ENCODE measurements around the gene TRPV3.

TRPV3 gene

GRCh38 chr17:3542410-3543088 is 15.1 kb downstream of the TRPV3 start:
- Histone ChIP-seq H3K4me3 (ENCODE audit: low read depth, low read length) (no peak overlapping the region), H3K4ac (ENCODE audit: low read depth, low read length) (no peak overlapping the region), H4K12ac (ENCODE audit: low read depth, low read length) (no peak overlapping the region), H3K23ac (ENCODE audit: low read length) (no peak overlapping the region), H3K36me3 (ENCODE audit: control insufficient read depth in 1 of 2, insufficient read depth in 2 of 2, low read length in 2 of 2) (no peaks in the 10 kb centered on the region), H2BK120ac (ENCODE audit: insufficient read depth, low read length, poor library complexity) (no peak overlapping the region), H3K4me1 (ENCODE audit: control insufficient read depth in 1 of 2, insufficient read depth in 2 of 2, low read length in 2 of 2) (no peaks in the 10 kb centered on the region), H3K14ac (ENCODE audit: low read length) (no peak overlapping the region), H3K18ac (ENCODE audit: low read length) (no peak overlapping the region), H3K4me2 (ENCODE audit: low read length) (no peak overlapping the region), H3K27me3 (ENCODE audit: insufficient read depth, low read length) (no peaks in the 10 kb centered on the region), H3K79me2 (ENCODE audit: control insufficient read depth, insufficient read depth, low read length, poor library complexity) (no peaks in the 10 kb centered on the region), H2BK5ac (ENCODE audit: low read depth, low read length, poor library complexity) (no peak overlapping the region), H3K27ac (ENCODE audit: low read depth, low read length) (no peak overlapping the region), H4K91ac (ENCODE audit: low read depth, low read length) (no peak overlapping the region), H2AFZ (ENCODE audit: insufficient read depth, low read length, poor library complexity) (no peak overlapping the region), H4K8ac (ENCODE audit: low read depth, low read length) (no peak overlapping the region), H3K9ac (ENCODE audit: low read length) (no peak overlapping the region), H3K9me3 (ENCODE audit: insufficient read depth, low read depth, low read length) (no peaks in the 10 kb centered on the region), H3K79me1 (ENCODE audit: low read length) (no peaks in the 10 kb centered on the region), H2AK5ac (ENCODE audit: low read length) (no peak overlapping the region), H2BK12ac (ENCODE audit: low read length) (no peak overlapping the region)
- no peak for DNase-seq
- WGBS (ENCODE audit: extremely low coverage, insufficient coverage, insufficient read length) = no CpG with 5 or more reads among the region's 16 CpGs

- H3K23ac ChIP-seq (ENCODE audit: low read length) = no peak overlapping the region
Measured at GRCh38 chr17:3539881-3540540, 17.6 kb downstream of the TRPV3 start.

GRCh38 chr17:3536716-3537115 is 20.9 kb downstream of the TRPV3 start:
- no peak for DNase-seq
- Histone ChIP-seq H2BK120ac (ENCODE audit: insufficient read depth, low read length, poor library complexity) (no peak overlapping the region), H3K9me3 (ENCODE audit: insufficient read depth, low read depth, low read length) (peaks cover 3% of the 10 kb centered on the region), H3K9ac (ENCODE audit: low read length) (no peak overlapping the region), H3K4me1 (ENCODE audit: control insufficient read depth in 1 of 2, insufficient read depth in 2 of 2, low read length in 2 of 2) (no peaks in the 10 kb centered on the region), H3K14ac (ENCODE audit: low read length) (no peak overlapping the region), H2BK12ac (ENCODE audit: low read length) (no peak overlapping the region), H3K36me3 (ENCODE audit: control insufficient read depth in 1 of 2, insufficient read depth in 2 of 2, low read length in 2 of 2) (no peaks in the 10 kb centered on the region), H4K12ac (ENCODE audit: low read depth, low read length) (no peak overlapping the region), H2BK5ac (ENCODE audit: low read depth, low read length, poor library complexity) (no peak overlapping the region), H3K4me3 (ENCODE audit: low read depth, low read length) (no peak overlapping the region), H3K4me2 (ENCODE audit: low read length) (no peak overlapping the region), H3K27me3 (ENCODE audit: insufficient read depth, low read length) (no peaks in the 10 kb centered on the region), H3K79me2 (ENCODE audit: control insufficient read depth, insufficient read depth, low read length, poor library complexity) (no peaks in the 10 kb centered on the region), H2AFZ (ENCODE audit: insufficient read depth, low read length, poor library complexity) (no peak overlapping the region), H4K8ac (ENCODE audit: low read depth, low read length) (no peak overlapping the region), H3K23ac (ENCODE audit: low read length) (no peak overlapping the region), H3K27ac (ENCODE audit: low read depth, low read length) (no peak overlapping the region), H3K79me1 (ENCODE audit: low read length) (peaks cover 7% of the 10 kb centered on the region), H3K18ac (ENCODE audit: low read length) (no peak overlapping the region), H2AK5ac (ENCODE audit: low read length) (no peak overlapping the region), H4K91ac (ENCODE audit: low read depth, low read length) (no peak overlapping the region), H3K4ac (ENCODE audit: low read depth, low read length) (no peak overlapping the region)
- no CpG with 5 or more reads among the region's 5 CpGs for WGBS (ENCODE audit: extremely low coverage, insufficient coverage, insufficient read length)

More at GRCh38 chr17:3539881-3540540, 17.6 kb downstream of the TRPV3 start:
- Histone ChIP-seq H2AK5ac (ENCODE audit: low read length) (no peak overlapping the region), H3K4me1 (ENCODE audit: control insufficient read depth in 1 of 2, insufficient read depth in 2 of 2, low read length in 2 of 2) (no peaks in the 10 kb centered on the region), H2BK12ac (ENCODE audit: low read length) (no peak overlapping the region), H3K4ac (ENCODE audit: low read depth, low read length) (no peak overlapping the region), H3K27me3 (ENCODE audit: insufficient read depth, low read length) (no peaks in the 10 kb centered on the region), H2AFZ (ENCODE audit: insufficient read depth, low read length, poor library complexity) (no peak overlapping the region), H3K79me1 (ENCODE audit: low read length) (peaks cover 7% of the 10 kb centered on the region), H3K79me2 (ENCODE audit: control insufficient read depth, insufficient read depth, low read length, poor library complexity) (no peaks in the 10 kb centered on the region), H3K27ac (ENCODE audit: low read depth, low read length) (no peak overlapping the region), H3K18ac (ENCODE audit: low read length) (no peak overlapping the region), H4K12ac (ENCODE audit: low read depth, low read length) (no peak overlapping the region), H4K91ac (ENCODE audit: low read depth, low read length) (no peak overlapping the region), H3K14ac (ENCODE audit: low read length) (no peak overlapping the region), H4K8ac (ENCODE audit: low read depth, low read length) (no peak overlapping the region), H3K4me3 (ENCODE audit: low read depth, low read length) (no peak overlapping the region), H3K36me3 (ENCODE audit: control insufficient read depth in 1 of 2, insufficient read depth in 2 of 2, low read length in 2 of 2) (no peaks in the 10 kb centered on the region), H2BK5ac (ENCODE audit: low read depth, low read length, poor library complexity) (no peak overlapping the region), H3K9me3 (ENCODE audit: insufficient read depth, low read depth, low read length) (no peaks in the 10 kb centered on the region), H2BK120ac (ENCODE audit: insufficient read depth, low read length, poor library complexity) (no peak overlapping the region), H3K9ac (ENCODE audit: low read length) (no peak overlapping the region), H3K4me2 (ENCODE audit: low read length) (no peak overlapping the region)
- DNase-seq = peak; percentile 11 to 32
- whole genome bisulfite sequencing (ENCODE audit: extremely low coverage, insufficient coverage, insufficient read length) = no CpG with 5 or more reads among the region's 8 CpGs

GRCh38 chr17:3535253-3535995 is 22.2 kb downstream of the TRPV3 start:
- Histone ChIP-seq H2BK120ac (ENCODE audit: insufficient read depth, low read length, poor library complexity) (peak overlapping the region; percentile 24), H3K23ac (ENCODE audit: low read length) (no peak overlapping the region), H3K9me3 (ENCODE audit: insufficient read depth, low read depth, low read length) (peaks cover 3% of the 10 kb centered on the region), H2BK12ac (ENCODE audit: low read length) (peak overlapping the region; percentile 8), H3K4me2 (ENCODE audit: low read length) (peak overlapping the region; percentile 87), H3K4me1 (ENCODE audit: control insufficient read depth in 1 of 2, insufficient read depth in 2 of 2, low read length in 2 of 2) (no peaks in the 10 kb centered on the region), H2AK5ac (ENCODE audit: low read length) (no peak overlapping the region), H2AFZ (ENCODE audit: insufficient read depth, low read length, poor library complexity) (peak overlapping the region; percentile 17), H3K27ac (ENCODE audit: low read depth, low read length) (no peak overlapping the region), H4K12ac (ENCODE audit: low read depth, low read length) (peak overlapping the region; percentile 57), H3K18ac (ENCODE audit: low read length) (peak overlapping the region; percentile 31), H3K27me3 (ENCODE audit: insufficient read depth, low read length) (no peaks in the 10 kb centered on the region), H3K4ac (ENCODE audit: low read depth, low read length) (no peak overlapping the region), H3K79me1 (ENCODE audit: low read length) (peaks cover 7% of the 10 kb centered on the region), H3K9ac (ENCODE audit: low read length) (peak overlapping the region; percentile 70), H4K8ac (ENCODE audit: low read depth, low read length) (peak overlapping the region; percentile 59), H3K4me3 (ENCODE audit: low read depth, low read length) (peak overlapping the region; percentile 65), H3K79me2 (ENCODE audit: control insufficient read depth, insufficient read depth, low read length, poor library complexity) (no peaks in the 10 kb centered on the region), H2BK5ac (ENCODE audit: low read depth, low read length, poor library complexity) (no peak overlapping the region), H3K36me3 (ENCODE audit: control insufficient read depth in 1 of 2, insufficient read depth in 2 of 2, low read length in 2 of 2) (no peaks in the 10 kb centered on the region), H4K91ac (ENCODE audit: low read depth, low read length) (peak overlapping the region; percentile 44), H3K14ac (ENCODE audit: low read length) (peak overlapping the region; percentile 40)
- no peak for DNase-seq
- WGBS (ENCODE audit: extremely low coverage, insufficient coverage, insufficient read length) = no CpG with 5 or more reads among the region's 44 CpGs

Measured in trophoblast cell (in vitro differentiated cells and primary cell).